ENCODE data around the gene DEGS2.

The DEGS2 gene

DNA sequence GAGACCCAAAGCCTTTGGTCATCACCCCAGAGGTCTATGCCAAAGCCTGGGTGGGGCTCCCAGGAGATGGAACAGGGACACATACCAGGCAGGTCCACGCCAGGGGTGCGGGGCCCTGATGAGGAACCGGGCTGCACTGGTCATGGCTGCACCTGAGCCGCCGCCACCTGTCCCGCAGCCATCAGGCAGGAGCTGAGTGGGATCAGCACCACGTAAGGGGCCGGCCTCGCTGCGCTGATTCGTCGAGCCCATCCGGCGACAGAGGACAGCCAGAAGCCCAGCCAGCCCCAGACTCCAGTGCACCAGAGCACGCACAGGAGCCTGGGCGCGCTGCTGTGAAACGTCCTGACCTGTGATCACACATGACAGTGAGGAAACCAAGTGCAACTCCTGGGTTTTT is 15.9 kb downstream of the DEGS2 start:
- TF ChIP-seq, protein P1, sequence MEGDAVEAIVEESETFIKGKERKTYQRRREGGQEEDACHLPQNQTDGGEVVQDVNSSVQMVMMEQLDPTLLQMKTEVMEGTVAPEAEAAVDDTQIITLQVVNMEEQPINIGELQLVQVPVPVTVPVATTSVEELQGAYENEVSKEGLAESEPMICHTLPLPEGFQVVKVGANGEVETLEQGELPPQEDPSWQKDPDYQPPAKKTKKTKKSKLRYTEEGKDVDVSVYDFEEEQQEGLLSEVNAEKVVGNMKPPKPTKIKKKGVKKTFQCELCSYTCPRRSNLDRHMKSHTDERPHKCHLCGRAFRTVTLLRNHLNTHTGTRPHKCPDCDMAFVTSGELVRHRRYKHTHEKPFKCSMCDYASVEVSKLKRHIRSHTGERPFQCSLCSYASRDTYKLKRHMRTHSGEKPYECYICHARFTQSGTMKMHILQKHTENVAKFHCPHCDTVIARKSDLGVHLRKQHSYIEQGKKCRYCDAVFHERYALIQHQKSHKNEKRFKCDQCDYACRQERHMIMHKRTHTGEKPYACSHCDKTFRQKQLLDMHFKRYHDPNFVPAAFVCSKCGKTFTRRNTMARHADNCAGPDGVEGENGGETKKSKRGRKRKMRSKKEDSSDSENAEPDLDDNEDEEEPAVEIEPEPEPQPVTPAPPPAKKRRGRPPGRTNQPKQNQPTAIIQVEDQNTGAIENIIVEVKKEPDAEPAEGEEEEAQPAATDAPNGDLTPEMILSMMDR (IDR thresholded peaks at IDR 0.05; ENCODE audit: control insufficient read depth, insufficient read depth, low read depth, low read length, missing control alignments): no peak
- H3K4me3 ChIP-seq (ENCODE audit: control insufficient read depth, low read depth, low read length): no peak overlapping the region
- no peak for DNase-seq (ENCODE audit: low read depth)

DNA sequence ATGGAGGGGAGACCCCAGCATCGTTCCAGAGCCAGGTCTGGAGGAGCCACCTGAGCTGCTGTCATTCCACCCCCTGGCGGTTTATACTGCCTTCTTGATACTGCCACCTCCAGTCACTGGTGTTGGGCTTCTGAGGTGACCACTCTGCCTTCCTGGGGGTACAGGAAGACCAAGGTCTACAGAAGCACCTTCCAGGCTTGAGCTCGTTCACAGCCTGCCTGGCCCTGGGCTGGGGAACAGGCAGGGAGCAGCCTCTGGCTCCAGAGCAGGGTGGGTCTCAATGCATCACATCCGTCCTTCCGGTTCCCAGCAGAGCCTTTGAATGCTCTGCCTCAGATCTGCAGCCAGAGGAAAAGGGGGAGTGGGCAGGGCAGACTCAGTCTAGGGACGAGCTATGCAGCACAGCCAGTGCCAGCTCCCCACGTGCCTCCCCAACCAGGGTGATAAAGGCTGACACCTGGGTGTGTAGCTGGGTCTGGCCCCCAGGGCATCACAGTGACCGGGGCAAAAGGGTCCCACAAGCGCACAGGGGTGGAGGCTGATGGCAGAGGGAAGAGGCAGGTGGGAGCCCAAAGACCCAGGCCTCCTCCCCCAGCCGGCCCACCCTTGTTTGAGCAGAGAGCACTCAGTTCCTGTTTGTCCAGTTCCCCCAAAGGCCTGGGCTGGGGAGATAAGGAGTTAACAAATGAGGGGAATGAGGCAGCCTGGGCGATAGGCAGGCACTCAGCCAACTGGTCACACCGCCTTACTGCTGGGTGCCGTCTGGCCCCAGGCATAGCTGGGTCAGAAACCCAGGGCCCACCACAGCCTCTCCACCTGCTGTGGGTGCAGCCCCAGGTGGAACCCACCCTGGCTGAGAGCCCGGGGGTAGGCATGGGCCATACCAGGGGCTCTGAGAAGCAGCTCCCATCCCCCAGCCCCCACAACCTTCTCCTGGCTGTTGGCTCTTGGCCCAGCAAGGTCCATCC is 17.1 kb downstream of the DEGS2 start:
- TF ChIP-seq, protein P1 (IDR thresholded peaks at IDR 0.05; ENCODE audit: control insufficient read depth, insufficient read depth, low read depth, low read length, missing control alignments): no peak
- no peak overlapping the region for H3K4me3 ChIP-seq (ENCODE audit: control insufficient read depth, low read depth, low read length)
- DNase-seq (ENCODE audit: low read depth): no peak

DNA sequence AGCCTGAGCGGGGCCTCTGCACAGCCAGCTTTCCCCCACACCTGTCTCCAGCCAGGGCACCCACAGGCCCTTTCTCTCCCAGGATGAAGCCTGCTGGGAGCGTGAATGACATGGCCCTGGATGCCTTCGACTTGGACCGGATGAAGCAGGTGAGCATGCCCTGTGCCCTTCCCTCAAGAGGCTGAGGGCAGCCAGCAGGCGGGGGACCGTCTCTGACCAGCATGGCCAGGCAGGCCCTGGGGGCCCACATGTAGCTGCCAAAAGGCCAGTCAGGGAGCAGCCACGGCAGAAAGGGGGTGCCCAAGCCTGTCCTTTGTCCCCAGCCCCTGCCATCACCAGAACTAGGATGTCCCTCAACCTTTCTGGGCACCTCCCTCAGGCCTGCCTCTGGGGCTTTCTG is 18.3 kb downstream of the DEGS2 start:
- no peak for DNase-seq (ENCODE audit: low read depth)
- TF ChIP-seq, protein P1 (IDR thresholded peaks at IDR 0.05; ENCODE audit: control insufficient read depth, insufficient read depth, low read depth, low read length, missing control alignments): no peak
- no peak overlapping the region for H3K4me3 ChIP-seq (ENCODE audit: control insufficient read depth, low read depth, low read length)

DNA sequence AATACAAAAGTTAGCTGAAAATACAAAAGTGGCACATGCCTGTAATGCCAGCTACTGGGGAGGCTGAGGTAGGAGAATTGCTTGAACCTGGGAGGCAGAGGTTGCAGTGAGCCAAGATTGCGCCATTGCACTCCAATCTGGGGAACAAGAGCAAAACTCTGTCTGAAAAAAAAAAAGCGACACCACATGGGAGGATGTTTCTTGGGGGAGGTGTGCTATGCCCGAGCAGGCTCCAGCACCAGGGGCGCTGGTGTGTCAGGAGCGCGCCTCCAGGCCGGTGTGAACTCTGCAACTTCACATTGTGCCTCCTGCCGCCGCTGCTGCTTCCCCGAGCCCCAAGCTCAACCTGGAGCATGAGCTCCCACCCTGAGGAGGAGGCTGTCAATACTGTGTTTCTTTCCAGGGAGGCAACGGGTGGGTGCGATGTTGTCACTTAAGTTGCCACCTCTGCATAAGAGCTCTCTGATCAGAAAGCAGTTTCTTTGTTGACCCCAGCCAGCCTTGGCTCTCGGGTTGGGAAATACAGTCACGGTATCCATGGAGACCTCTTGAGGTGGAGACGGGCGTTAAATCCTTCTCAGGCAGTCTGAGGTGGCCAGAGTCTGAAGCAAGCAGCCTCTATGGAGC is 18.9 kb downstream of the DEGS2 start:
- TF ChIP-seq, protein P1 (IDR thresholded peaks at IDR 0.05; ENCODE audit: control insufficient read depth, insufficient read depth, low read depth, low read length, missing control alignments): no peak
- no peak for DNase-seq (ENCODE audit: low read depth)
- H3K4me3 ChIP-seq (ENCODE audit: control insufficient read depth, low read depth, low read length): no peak overlapping the region

DNA sequence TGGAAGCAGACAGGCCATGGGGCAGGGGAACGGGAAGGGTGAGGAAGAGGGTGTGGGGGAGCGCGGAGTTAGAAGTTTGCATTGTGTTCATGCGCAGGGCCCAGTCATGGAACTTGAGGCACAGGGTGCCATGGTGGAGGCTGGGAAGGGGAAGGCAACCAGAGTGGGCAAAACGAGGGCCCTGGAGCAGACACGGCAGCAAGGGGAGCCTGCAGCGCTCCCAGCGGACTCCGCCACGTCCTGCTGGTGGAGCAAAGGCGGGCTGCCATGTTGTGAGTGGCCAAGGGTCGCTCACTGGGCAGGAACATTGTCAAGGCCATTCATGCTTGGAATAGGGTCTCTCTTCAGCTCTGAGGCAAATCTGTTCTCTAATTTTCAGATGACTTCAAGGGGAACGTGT is 20.5 kb downstream of the DEGS2 start:
- no peak for DNase-seq (ENCODE audit: low read depth)
- TF ChIP-seq, protein P1 (IDR thresholded peaks at IDR 0.05; ENCODE audit: control insufficient read depth, insufficient read depth, low read depth, low read length, missing control alignments): no peak
- H3K4me3 ChIP-seq (ENCODE audit: control insufficient read depth, low read depth, low read length): no peak overlapping the region

DNA sequence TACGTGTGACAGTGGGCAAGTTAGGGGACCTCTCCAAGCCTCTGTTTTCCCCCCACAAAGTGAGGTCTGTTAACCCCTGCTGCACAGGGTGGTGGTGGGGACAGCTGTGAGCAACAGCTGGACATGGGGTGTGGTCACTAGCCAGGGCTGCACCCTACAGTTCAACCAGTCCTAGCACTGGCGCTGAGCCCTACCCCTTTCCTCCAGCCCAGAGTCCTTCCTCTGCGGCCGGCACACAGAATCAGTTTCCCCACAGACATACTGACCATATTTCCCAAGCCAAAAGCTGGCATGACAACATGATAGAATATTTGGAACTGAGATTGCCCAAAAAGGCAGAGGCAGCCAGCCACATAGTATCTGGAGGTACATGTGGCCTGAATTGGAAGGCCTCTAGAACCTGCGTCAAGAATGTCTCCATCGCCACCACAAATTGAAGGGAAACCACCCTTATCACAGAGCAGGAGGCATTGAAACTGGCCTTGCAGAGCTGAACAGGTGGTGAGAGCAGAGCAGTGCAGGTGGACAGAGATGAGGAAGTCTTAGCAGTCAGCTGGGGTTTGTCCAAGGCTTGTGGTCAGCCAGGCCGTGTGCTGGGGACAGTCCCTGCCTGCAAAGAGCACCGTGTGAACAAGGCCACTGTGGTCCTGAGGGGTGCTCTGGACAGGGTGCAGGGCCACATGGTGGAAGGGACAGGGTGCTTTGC is 21.2 kb downstream of the DEGS2 start:
- TF ChIP-seq, protein P1 (IDR thresholded peaks at IDR 0.05; ENCODE audit: control insufficient read depth, insufficient read depth, low read depth, low read length, missing control alignments): no peak

More for the DNA sequence above, 21.2 kb downstream of the DEGS2 start:
- H3K4me3 ChIP-seq (ENCODE audit: control insufficient read depth, low read depth, low read length): no peak overlapping the region
- DNase-seq (ENCODE audit: low read depth): no peak
